SK-N-SH (cell line): ENCODE measurements around the gene CHSY3. TPM values are rescaled to one million over a fixed set of nuclear protein-coding genes. Genes with fewer than 3 reads are reported as not detected.

ENCODE experiments used
- CTCF ChIA-PET: fragments of 300-600, 350-600 bp; formaldehyde crosslinking; extraction: SDS; loops from one replicate; lab custom pipeline; 2021; lab: Yijun Ruan, JAX
- POLR2A ChIA-PET: fragments of 350-600 bp; sonication (Branson Sonifier 250); formaldehyde crosslinking; extraction: SDS; loops from one replicate; lab custom pipeline; 2020; ENCODE audit warnings: antibody characterized with exemption, inconsistent platforms; lab: Yijun Ruan, JAX
- DNase-seq: peaks from one replicate; pipeline ENCODE4 v3.0.0; 2012
- H2AFZ ChIP-seq: fragments of 200-600 bp; sonication (generic); 2 replicates; pipeline ENCODE4 v1.8.1; 2016; ENCODE audit warnings: antibody characterized with exemption, mild to moderate bottlenecking, low read depth
- H3F3A ChIP-seq: fragments of 200-600 bp; sonication (generic); replicated peaks from 2 replicates; pipeline ENCODE3; 2016; ENCODE audit warnings: antibody characterized with exemption, mild to moderate bottlenecking; ENCODE audit not compliant: insufficient read depth
- H3K27ac ChIP-seq, 2 experiments: fragments of 200-500 bp in 1 of 2; fragments of 200-600 bp in 1 of 2; sonication (Bioruptor generic) in 1 of 2; sonication (generic), shearing (Covaris generic) in 1 of 2; 2 replicates each; pipeline versions ENCODE4 v1.5.1 to v1.6.1; 2014 to 2016; ENCODE audit warnings: low read depth in 2 of 2, inconsistent platforms in 1 of 2, low read length in 1 of 2, mild to moderate bottlenecking in 1 of 2, mixed read lengths in 1 of 2
- H3K27me3 ChIP-seq: fragments of 200-600 bp; sonication (generic), shearing (Covaris generic); 2 replicates; pipeline ENCODE4 v1.6.1; 2016; ENCODE audit warnings: mixed run types; ENCODE audit not compliant: insufficient read depth
- H3K36me3 ChIP-seq, 2 experiments: fragments of 200-500 bp in 1 of 2; fragments of 200-600 bp in 1 of 2; sonication (Bioruptor generic) in 1 of 2; sonication (generic) in 1 of 2; replicated peaks in 1 of 2; 2 replicates each; pipeline versions ENCODE3 to v1.5.1; 2014 to 2016; ENCODE audit warnings: low read length in 1 of 2, mild to moderate bottlenecking in 1 of 2; ENCODE audit not compliant: insufficient read depth in 2 of 2, control insufficient read depth in 1 of 2
- H3K4me1 ChIP-seq, 2 experiments: fragments of 200-500 bp in 1 of 2; fragments of 200-600 bp in 1 of 2; sonication (Bioruptor generic) in 1 of 2; sonication (generic), shearing (Covaris generic) in 1 of 2; 2 replicates each; pipeline versions ENCODE4 v1.5.1 to v1.6.1; 2014 to 2016; ENCODE audit warnings: low read depth in 1 of 2, low read length in 1 of 2, mixed run types in 1 of 2; ENCODE audit not compliant: insufficient read depth in 2 of 2, control insufficient read depth in 1 of 2
- H3K4me2 ChIP-seq: fragments of 200-600 bp; sonication (generic), shearing (Covaris generic); 2 replicates; pipeline ENCODE4 v1.6.1; 2017; ENCODE audit warnings: mixed run types
- H3K4me3 ChIP-seq, 2 experiments: fragments of 200-500 bp in 1 of 2; fragments of 200-600 bp in 1 of 2; sonication (Bioruptor generic) in 1 of 2; sonication (generic), shearing (Covaris generic) in 1 of 2; 2 replicates each; pipeline versions ENCODE4 v1.5.1 to v1.8.1; 2014 to 2016; ENCODE audit warnings: low read depth in 2 of 2, inconsistent platforms in 1 of 2, low read length in 1 of 2, mild to moderate bottlenecking in 1 of 2, mixed read lengths in 1 of 2, moderate library complexity in 1 of 2
- H3K79me2 ChIP-seq: fragments of 200-600 bp; sonication (generic); 2 replicates; pipeline ENCODE4 v1.8.1; 2017; ENCODE audit warnings: mild to moderate bottlenecking; ENCODE audit not compliant: insufficient read depth
- H3K9ac ChIP-seq: fragments of 200-600 bp; sonication (generic); 2 replicates; pipeline ENCODE4 v1.6.1; 2017; ENCODE audit warnings: mixed run types
- H3K9me2 ChIP-seq: fragments of 200-600 bp; sonication (generic); 2 replicates; pipeline ENCODE4 v1.6.1; 2017; ENCODE audit warnings: mixed run types
- H3K9me3 ChIP-seq: fragments of 200-600 bp; sonication (generic); 2 replicates; pipeline ENCODE4 v1.6.1; 2017; ENCODE audit warnings: mixed run types, mild to moderate bottlenecking, moderate library complexity
- H4K20me1 ChIP-seq: fragments of 200-600 bp; sonication (generic); 2 replicates; pipeline ENCODE4 v1.6.1; 2017; ENCODE audit warnings: mild to moderate bottlenecking, mixed run types; ENCODE audit not compliant: insufficient read depth
- EZH2phosphoT487 ChIP-seq: fragments of 200-600 bp; sonication (generic); IDR thresholded peaks from 2 replicates; pipeline ENCODE4 v1.6.1; 2017; ENCODE audit warnings: low read depth, mixed run types, mild to moderate bottlenecking, antibody characterized with exemption, moderate library complexity, borderline replicate concordance
- FOSL2 ChIP-seq: IDR thresholded peaks from 2 replicates; pipeline ENCODE4 v1.4.0; 2012; ENCODE audit warnings: low read depth, mild to moderate bottlenecking, moderate library complexity, borderline replicate concordance
- FOXJ3 ChIP-seq: sonication (generic); formaldehyde crosslinking; IDR thresholded peaks from 2 replicates; pipeline ENCODE4 v1.5.1; 2020; ENCODE audit warnings: mild to moderate bottlenecking, missing genetic modification reagents
- FOXM1 ChIP-seq: IDR thresholded peaks from 2 replicates; pipeline ENCODE4 v1.4.0; 2012; ENCODE audit warnings: low read depth, mild to moderate bottlenecking
- GATA2 ChIP-seq: sonication (generic); formaldehyde crosslinking; IDR thresholded peaks from 2 replicates; pipeline ENCODE4 v1.5.0; 2020; ENCODE audit warnings: mild to moderate bottlenecking, missing genetic modification reagents
- IRF3 ChIP-seq: fragments of 150-350 bp; IDR thresholded peaks from 2 replicates; pipeline ENCODE4 v1.6.1; 2016; ENCODE audit warnings: mild to moderate bottlenecking, low read depth, low read length
- JUND ChIP-seq: IDR thresholded peaks from 2 replicates; pipeline ENCODE4 v1.4.0; 2012
- MAX ChIP-seq: IDR thresholded peaks from 2 replicates; pipeline ENCODE4 v1.4.0; 2012; ENCODE audit warnings: low read depth
- MEF2A ChIP-seq: IDR thresholded peaks from 2 replicates; pipeline ENCODE4 v1.4.0; 2012; ENCODE audit warnings: low read depth, borderline replicate concordance
- MXI1 ChIP-seq: IDR thresholded peaks from 2 replicates; pipeline ENCODE4 v1.6.1; 2012; ENCODE audit warnings: mild to moderate bottlenecking, low read depth, low read length, improper control_type of control experiment
- NFIC ChIP-seq: IDR thresholded peaks from 2 replicates; pipeline ENCODE4 v1.4.0; 2012; ENCODE audit warnings: borderline replicate concordance
- PBX3 ChIP-seq: IDR thresholded peaks from 2 replicates; pipeline ENCODE4; 2012
- POLR2AphosphoS5 ChIP-seq: IDR thresholded peaks from 2 replicates; pipeline ENCODE4 v1.6.1; 2012; ENCODE audit warnings: low read depth, low read length
- RAD21 ChIP-seq: IDR thresholded peaks from 2 replicates; pipeline ENCODE4 v1.6.1; 2012; ENCODE audit warnings: mild to moderate bottlenecking, low read length
- RCOR1 ChIP-seq: fragments of 150-350 bp; IDR thresholded peaks from 2 replicates; pipeline ENCODE4 v1.6.1; 2017; ENCODE audit warnings: antibody characterized with exemption, low read length
- REST ChIP-seq: IDR thresholded peaks from 2 replicates; pipeline ENCODE4 v1.6.1; 2012; ENCODE audit warnings: mild to moderate bottlenecking, low read depth, low read length, moderate library complexity
- TAF1 ChIP-seq: IDR thresholded peaks from 2 replicates; pipeline ENCODE4 v1.6.1; 2012; ENCODE audit warnings: low read depth, mild to moderate bottlenecking, low read length, moderate library complexity, borderline replicate concordance
- TCF12 ChIP-seq: IDR thresholded peaks from 2 replicates; pipeline ENCODE4 v1.4.0; 2012
- TEAD4 ChIP-seq: IDR thresholded peaks from 2 replicates; pipeline ENCODE4 v1.4.0; 2012; ENCODE audit warnings: mild to moderate bottlenecking, borderline replicate concordance; ENCODE audit not compliant: insufficient read depth
- ZBTB33 ChIP-seq: IDR thresholded peaks from 2 replicates; pipeline ENCODE4 v1.4.0; 2012; ENCODE audit warnings: low read depth, borderline replicate concordance
- WGBS: methylation state at CpG from one replicate; pipeline ENCODE4 v1.1.6; 2017; ENCODE audit warnings: low lambda C conversion rate; 5-methylcytosine and 5-hydroxymethylcytosine counted together
- polyA plus RNA-seq, 3 experiments: library from polyadenylated mRNA; depleted of rRNA; stranded (reverse); fragments of >200 nt; gene quantifications; 2 replicates each; pipeline ENCODE4 v1.2.3, GENCODE V29; 2012

The CHSY3 gene
- polyA plus RNA-seq, 1 of the 3 experiments (the other 2 are of a cell fraction) = not detected

GRCh38 chr5:129960831-129961230, 56.6 kb downstream of the CHSY3 start:
- Histone ChIP-seq H3K9ac (no peak overlapping the region), H3K4me3 (no peak overlapping the region), H4K20me1 (no peaks in the 10 kb centered on the region), H3K79me2 (no peaks in the 10 kb centered on the region), H3K36me3 (no peaks in the 10 kb centered on the region), H3K9me2 (no peaks in the 10 kb centered on the region; the same call in 1 of the 2 replicates), H2AFZ (no peak overlapping the region), H3K4me1 (no peaks in the 10 kb centered on the region), H3K27ac (no peak overlapping the region), H3K27me3 (peaks cover 5% of the 10 kb centered on the region; the same call in 1 of the 2 replicates), H3K9me3 (no peaks in the 10 kb centered on the region), H3K4me2 (no peak overlapping the region), H3F3A (no peaks in the 10 kb centered on the region)
- WGBS = 11% methylated on average over 6 of the region's 6 CpGs
- ChIA-PET CTCF (no interaction called here), POLR2A (no interaction called here)
- DNase-seq = no peak
- TF ChIP-seq TAF1 (no peak), PBX3 (no peak), FOSL2 (no peak), JUND (no peak), ZBTB33 (no peak), POLR2AphosphoS5 (no peak), GATA2 (CRISPR knock-in tag) (no peak)

GRCh38 chr5:129962506-129962905, 58.2 kb downstream of the CHSY3 start:
- no peaks in the 10 kb centered on the region for H3K4me1 ChIP-seq
- peaks cover 5% of the 10 kb centered on the region; the same call in 1 of the 2 replicates for H3K27me3 ChIP-seq
- H2AFZ ChIP-seq = no peak overlapping the region
- no peak overlapping the region for H3K27ac ChIP-seq
- H3K79me2 ChIP-seq = no peaks in the 10 kb centered on the region
- no peaks in the 10 kb centered on the region for H3K9me3 ChIP-seq
- no peaks in the 10 kb centered on the region for H3F3A ChIP-seq
- 7% methylated on average over 1 of the region's 1 CpG for WGBS
- ChIA-PET CTCF (no interaction called here), POLR2A (no interaction called here)
- H3K9me2 ChIP-seq = no peaks in the 10 kb centered on the region; the same call in 1 of the 2 replicates
- no peak overlapping the region for H3K4me2 ChIP-seq
- no peak overlapping the region for H3K4me3 ChIP-seq
- DNase-seq = no peak
- H4K20me1 ChIP-seq = no peaks in the 10 kb centered on the region
- H3K36me3 ChIP-seq = no peaks in the 10 kb centered on the region
- no peak overlapping the region for H3K9ac ChIP-seq
- TF ChIP-seq IRF3 (no peak), FOSL2 (no peak), MEF2A (no peak), MXI1 (no peak), POLR2AphosphoS5 (no peak), MAX (no peak), TEAD4 (no peak), RAD21 (no peak), REST (no peak), PBX3 (no peak), TCF12 (no peak), EZH2phosphoT487 (no peak), RCOR1 (no peak), NFIC (no peak), GATA2 (CRISPR knock-in tag) (no peak), FOXJ3 (no peak), FOXM1 (no peak)
